HG03095 (cell line): Measurements from ENCODE around the gene OBSCN.

Experiments used
- ATAC-seq: cut with Tn5 transposase; IDR thresholded peaks from one replicate; pipeline ENCODE4 v1.9.1; 2021; ENCODE audit warnings: moderate library complexity; ENCODE audit not compliant: unreplicated experiment

Gene OBSCN

DNA sequence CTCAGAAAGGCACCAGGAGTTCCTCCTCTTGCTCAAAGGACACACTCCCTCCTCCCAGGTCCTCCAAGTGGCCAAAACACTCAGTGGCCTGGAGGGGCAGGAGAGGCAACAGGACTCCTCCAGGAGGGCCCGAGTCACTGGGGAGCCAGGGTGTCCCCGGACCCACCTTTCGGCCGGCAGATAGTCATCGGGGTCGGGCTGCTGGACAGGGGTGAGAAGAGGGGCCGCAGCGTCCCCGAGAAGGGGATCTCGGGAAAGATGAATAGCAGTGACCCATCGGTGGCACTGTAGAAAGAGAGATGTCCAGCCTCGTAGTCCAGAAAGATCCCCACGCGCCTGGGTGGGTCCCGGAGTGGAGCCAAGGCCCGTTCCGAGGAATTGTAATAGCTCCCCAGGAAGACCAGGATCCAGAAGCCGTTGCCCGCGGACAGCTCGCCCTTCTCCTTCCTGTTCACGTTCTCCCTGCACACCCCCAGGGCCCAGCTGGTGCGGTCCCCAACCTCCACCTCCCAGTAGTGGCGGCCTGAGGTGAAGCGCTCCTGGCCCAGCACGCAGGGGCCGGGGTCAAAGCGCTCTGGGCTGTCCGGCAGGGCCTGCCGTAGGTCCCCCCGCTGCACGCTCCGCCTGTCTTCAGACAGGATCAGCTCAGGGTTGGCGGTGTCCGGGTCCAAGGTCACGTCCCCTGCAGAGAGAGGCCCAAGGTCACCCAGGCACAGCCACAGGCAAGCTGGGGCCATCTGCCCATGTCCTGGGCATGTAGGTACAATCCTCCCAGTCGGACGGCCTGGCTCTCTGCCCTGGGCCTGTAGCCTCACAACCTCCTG lies 186.9 kb downstream of the OBSCN start:
- ATAC-seq = no peak

DNA sequence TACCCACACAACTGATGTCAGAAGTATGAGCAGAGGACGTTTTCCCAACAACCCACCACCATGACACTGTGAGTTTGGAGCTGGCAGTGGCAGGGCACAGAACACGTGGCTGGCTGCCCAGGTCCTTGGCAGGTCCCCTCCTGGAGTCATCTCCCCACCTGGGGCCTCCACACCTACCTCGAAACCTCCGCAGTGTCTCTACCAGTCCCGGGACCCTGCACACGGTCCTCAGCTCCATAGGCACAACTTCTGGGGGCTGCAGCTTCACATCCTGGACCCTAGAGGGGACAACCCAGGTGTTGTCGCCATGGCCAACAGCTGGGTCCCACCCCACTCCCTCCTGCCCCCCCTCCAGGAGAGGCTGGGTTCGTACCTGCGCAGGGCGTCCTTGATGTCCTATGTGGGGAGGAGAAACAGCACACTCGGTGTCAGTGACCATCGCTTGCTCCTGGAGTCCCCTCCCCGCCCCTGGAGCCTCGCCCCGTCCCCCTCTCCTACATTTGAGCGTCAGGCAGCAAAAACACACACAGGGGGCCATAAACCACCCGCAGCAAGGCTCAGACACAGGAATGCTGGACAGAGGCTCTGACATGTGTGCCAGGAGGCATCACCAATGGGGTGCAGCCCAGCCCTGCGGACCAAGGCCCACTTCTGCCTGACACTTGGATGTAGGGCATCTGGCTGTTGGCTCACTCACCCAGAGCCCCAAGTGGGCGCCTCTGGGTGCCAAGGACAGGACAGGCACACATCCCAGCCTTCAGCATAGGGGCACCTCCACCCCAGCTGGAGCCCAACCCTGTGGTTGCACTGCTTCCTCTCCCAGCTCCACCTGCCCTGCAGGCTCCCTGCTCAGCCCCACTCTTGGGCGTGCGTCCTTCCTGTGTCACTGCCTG lies 189.2 kb downstream of the OBSCN start:
- ATAC-seq = no peak

DNA sequence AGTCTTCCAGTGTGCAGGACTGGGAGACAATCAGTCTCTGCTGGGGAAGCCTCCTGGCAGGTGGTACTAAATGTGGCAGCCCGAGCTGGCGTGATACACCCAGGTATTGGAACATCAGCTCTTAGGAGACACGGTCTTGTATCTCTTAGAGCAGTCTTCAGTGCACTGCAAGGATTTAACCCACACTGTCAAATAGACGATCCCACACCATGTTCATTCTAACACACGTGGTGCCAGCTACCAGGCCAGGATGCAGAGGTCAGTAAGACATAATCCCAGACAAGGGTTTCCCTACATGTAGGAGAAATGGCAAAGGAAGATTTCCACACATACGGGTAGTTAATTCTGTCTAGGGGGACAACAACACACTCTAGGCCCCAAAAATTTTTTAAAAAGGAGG lies 190.1 kb downstream of the OBSCN start:
- no peak for ATAC-seq

DNA sequence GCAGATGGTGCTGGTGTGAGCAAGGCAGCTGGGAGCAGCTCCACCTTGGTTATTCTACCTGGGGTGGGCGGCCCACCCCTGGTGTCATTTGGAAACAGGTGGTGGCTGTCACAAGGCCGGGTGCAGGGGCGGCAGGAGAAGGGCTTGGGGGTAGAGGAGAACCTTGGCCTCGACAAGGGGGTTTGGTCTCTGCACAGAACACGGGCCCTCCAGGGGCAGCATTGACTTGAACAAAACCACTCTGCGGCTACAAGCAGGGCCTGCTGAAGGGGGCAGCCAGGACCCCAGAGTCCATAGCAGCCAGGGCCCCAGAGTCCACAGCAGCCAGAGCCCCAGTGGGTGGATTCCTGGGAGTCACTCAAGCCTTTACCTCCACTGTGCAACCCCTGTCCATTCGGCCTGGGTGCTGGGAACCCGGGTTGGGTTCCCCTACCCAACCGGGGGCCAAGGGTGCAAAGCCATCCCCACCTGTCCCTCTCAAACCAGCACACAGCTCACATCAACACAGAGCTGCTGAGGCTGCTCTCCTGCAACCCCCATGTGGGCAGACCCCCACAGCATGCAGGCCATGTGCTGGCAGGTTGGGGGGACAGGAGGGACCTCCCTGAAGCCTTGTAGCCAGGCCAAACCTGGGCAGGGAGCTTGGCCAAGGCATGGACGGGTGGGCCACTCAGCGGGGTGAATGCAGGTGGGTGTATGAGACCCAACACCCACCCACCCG lies 191.1 kb downstream of the OBSCN start:
- no peak for ATAC-seq

DNA sequence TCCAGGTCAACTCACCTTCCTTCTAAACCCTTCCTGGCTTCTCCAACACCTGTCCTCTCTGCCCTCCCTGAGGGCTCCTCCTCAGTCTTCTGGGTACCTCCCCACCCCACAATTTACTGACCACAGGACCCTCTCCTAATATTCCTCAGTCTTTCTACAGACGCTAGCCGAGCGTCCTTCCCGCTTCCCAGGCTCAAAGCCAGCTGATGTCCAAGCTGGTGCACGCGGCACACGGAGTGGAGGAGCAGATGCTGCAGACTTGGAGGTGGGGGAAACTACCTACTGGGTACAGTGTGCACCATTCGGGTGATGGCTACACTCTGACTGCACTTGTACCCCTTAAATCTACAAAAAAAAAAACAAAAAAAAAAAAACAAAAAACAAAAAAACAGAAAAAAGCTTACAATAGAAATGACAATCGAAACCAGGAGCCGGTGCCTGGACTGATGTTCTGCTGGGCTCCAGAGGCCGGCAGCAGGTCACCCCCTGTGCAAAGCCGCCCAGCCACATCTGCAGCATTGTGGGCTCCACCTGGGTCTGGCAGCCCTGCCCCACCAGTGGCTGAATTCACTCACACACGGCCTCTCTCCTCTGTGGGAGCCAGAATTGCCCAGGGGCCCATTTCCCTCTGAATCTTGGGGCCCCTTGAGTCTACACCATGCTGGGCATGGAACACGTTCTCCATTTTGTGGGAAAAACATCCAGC lies 191.8 kb downstream of the OBSCN start:
- ATAC-seq = no peak

DNA sequence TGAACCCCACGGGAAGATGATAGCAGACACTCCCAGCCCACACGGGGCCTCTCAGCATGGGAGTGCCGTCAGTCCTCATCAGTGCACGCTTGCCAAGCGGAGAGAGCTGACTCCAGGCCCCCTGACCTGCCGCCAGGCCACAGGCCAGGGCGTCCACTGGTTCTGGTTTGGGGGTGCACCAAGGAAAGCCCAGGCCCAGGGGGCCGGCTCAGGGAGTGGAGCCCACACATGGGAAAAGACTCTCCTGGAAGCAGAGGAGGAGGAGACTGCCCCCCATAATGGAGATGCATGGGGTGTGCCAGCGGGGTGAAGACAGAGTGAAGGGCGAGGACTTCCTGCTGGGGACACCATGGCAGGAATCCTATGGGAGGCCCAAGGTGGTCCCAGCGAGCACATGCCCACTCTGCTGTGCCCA lies 192.4 kb downstream of the OBSCN start:
- no peak for ATAC-seq

DNA sequence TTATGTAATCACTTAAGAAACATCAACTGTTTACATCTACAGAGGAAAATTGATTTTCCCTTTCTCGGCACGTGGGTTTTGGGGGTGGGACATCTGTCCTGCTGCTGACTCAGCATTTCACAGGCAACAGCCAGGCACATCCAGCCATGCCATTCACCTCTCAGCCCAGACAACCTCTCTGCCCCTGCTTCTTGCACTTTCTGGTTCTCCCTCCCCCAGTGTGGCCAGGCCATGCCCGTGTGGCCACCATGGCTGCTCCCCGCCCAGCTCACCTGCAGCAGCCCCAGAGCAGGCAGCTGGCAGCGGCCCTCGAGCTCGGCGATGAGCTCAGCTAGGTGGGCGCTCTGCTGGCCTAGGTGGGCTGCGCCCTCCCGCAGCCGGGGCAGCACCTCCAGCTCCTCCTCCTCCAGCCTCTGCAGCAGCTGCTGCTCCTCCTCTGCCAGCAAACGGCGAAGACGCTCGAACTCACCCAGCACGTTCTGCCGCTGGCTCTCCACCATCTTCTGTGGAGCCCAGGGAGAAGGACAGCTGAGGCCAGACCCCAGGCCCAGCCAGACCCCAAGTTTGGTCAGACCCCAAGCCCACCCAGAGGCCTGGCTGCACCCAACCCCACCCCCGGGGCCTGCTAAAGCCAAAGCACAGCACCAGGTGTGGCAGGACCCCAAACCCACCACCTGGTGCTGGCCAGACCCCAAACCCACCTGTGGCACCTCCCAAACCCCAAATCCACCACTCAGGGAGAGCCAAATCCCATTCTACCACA lies 193.0 kb downstream of the OBSCN start:
- ATAC-seq = no peak

DNA sequence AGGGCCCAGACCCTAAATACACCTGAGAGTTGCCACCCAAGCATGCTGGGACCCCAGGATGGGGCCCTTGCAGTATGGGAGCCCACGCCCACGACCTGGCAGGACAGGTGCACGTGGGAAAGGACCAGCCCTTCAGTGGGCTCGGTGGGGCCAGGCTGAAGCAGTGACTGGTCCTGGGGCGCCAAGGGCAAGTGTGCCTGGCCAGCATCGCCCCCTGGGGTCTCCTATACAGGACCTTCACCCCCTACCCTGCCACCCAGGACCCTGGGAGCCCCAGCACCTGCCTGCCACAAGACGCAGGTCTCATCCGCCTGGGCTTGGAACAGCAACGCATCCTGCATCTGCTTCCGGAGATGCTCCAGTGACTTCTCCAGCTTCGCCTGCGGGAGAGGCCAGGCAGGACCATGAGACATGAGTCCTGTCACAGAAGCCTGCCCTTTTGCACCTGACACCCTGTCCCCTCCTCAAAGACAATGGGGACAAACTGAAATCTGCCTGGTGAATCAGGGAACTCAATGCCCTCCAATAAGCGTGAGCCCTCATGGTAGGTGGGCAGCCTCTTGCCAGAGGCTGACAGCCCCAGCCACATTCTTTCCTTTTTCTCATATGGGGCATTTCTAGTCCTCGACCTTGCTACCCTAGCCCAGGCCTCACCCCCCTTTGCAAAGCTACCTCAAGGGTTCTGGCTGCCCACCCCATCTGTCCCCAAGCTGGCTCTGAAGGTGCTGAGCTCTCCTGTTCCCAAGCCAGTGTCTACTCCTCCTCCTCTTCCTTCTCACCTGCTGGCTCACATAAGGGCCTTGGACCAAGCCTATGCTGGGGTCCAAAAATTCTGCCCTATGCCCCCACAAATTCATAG lies 194.2 kb downstream of the OBSCN start:
- no peak for ATAC-seq

DNA sequence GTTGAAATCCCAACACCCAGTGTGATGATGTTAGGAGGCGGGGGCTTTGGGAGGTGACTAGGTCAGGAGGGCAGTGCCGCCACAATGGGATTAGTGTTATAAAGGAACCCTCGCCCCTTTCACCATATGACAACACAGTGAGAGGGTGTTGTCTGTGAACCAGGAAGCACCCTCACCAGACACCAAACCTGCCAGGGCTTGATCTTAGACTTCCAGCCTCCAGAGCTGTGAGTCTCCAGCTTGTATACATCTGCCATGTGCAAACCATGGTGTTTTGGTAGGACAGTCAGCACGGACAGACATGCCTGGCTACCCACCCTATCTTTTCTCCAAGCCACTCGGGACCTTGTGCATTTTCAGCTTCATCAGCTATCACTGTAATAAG lies 194.8 kb downstream of the OBSCN start:
- ATAC-seq = no peak

DNA sequence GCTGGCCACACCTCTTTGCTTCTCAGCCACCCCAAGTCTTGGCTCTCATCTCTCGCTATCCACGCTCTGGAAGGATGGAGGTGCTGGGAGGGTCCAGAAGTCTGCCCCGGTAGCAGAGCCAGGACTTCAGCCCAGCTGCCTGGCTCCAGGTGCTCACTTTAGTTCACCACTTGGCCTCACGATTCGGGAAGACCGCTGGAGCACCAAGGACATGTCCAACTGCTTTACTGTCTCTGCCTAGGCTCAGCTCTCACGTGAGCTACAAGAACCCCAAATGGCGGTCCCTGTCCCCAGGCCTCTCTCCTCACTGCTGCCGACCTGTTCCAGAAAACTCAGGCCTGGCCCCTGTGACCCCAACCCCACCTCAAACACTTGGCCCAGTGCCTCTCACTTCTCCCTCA lies 195.4 kb downstream of the OBSCN start:
- ATAC-seq = no peak

DNA sequence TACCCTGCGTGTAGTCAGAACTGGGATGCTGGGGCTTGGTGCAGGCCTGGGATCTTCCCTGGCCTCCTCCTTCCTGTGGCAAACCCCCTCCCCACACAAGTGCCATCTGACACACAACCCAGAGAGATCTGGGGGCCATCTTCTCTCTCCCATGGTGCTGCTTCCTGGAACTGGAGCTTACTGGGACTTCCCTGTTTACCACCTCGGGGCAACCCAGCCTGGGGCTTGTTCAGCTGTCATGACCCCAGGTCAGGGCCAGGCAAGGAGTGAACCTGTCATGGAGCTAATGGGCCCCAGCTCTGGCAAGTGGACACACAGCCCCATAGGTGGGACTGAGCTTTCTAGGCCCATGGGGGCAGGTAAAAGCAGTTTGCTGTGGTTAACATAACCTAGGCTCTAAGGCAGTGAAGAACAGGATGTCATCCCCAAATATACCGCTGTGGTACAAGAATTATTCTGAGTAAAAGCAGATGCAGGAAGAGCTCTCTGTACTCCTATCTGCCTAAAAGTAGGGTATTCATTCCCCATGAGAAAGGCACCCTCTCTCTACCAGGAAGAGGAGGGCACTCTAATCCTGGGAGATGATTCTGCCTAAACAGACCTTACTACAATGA lies 196.4 kb downstream of the OBSCN start:
- no peak for ATAC-seq

DNA sequence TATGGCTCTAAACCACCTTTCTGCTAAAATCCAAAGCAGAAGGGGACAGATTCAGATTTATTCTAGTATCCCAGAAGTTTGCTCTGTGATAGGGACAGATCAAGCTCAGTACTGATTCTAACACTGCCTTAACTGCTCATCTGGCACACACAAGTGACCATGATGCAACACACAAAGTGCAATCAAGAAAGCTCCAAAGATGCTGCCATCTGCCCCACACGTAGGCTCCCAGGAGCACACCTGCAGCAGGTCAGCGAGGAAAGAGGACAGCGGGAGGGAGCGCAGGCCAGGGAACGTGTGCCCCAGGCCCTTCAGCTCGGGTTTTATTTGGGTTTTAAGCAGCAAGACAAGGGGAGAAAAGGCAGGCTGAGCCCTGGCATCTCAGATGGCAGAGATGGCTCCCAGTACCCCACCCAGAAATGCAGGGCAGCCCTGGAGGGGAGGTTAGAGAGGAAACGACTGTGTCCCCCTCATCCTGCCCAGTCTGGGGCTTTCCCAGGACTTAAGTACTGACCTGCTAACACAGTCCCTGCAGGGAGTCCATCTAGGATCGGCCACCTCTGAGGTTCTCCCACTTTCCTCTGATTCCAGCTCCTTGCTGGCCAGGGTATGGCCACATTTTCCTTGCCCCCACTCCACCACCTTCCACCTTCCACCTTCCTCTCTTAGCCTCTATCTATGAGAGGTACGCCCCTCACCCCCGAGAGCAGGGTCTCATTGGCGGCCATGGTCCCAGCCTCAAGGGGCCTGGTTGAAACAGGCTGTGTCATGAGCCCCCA lies 197.5 kb downstream of the OBSCN start:
- ATAC-seq = no peak

DNA sequence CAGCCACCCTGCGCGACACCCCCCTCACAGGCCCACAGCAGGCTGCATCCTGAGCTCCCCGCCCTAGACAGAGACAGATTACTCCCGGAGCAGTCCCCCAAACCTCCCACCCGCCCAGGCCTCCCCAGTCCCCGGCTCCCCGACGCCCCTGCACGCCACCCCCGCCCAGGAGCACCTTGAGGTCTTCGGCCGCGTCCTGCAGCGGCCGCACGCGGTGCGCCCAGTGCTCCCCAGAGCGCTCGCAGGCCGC lies 198.1 kb downstream of the OBSCN start:
- peak; percentile 12 for ATAC-seq

DNA sequence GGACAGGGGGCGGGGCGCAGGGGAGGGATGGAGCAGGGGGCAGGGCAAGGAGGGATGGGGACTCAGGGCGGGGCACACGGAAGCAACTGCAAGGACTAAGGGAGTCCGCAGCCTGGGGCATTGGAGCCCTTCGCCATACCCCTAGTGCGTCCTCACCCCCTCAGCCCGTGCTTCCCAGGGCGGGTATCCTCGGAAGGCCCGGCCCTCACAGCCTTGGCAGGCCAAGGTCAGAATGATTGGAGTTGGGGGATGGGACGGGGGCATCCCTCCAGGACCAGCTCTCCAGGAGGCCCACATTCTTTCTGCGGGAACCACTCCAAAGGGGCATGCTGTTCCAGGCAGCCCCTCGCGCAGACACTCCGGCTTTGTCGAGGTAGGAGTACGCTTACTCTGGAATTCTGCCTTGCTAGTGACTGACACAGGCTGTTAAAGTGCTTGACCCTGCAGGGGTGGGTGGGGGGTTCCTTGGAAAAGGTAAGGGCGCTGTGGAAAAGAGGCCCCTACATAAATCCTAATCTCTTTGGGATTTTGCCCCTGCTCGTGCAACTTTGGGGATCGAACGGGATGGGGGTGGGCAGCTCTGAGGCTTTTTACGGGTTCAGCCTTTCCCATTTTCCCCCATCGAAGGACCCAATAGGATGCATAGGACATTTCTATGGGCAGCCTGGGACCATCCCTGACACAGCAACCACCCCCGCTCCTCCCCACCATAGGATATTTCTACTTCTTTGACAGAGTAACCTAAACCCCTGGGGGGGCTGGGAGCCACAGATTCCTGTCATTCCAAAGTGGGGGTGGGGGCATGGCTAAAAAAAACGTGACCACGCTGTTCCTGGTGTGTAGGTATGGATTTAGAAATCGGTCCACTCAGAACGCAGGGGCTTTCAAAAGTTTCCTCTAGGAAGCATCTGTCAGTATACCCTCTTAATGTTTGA lies 199.5 kb downstream of the OBSCN start:
- no peak for ATAC-seq

DNA sequence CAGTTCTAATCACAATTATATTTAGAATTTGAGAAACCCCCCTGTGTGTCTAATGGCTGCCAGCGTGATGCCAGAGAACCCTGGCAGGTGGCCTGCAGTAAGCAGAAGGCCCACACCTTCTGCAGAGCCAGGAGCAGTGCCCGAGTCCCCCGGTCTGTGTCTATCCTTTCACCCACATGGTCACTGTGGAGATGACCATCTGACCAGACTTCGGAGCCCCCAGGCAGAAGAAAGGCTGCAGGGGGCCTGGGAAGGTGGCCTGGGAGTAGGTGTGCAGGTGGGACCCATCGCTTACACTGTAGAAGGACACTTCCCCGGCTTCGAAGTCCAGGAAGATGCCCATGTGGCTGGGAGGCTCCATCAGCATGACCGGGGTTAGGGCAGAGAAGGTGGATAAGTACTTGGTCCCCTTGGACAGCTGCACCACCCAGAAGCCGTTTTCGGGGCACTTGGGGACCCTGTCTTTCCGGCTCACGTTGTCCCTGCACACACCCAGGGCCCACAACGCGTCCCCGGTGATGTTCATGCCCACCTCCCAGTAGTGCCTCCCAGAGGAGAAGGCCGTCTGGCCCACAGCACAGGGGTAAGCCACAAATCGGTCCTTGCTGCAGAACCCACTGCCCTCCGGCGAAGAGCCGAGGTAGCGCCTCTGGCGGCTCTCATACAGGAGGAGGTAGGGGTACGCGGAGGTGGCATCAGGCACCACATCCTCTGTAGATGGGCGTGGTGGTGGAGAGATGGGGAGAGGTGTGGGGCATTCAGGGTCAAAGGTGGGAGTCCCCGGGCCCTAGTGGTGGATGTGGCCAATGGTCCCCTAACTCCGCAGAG lies 200.4 kb downstream of the OBSCN start:
- ATAC-seq = no peak
